ENCODE results near the gene AKAP13. TPM values are rescaled to one million over a fixed set of nuclear protein-coding genes. Genes with fewer than 3 reads are reported as not detected.
A peak's percentile ranks its signal among the peaks of the same experiment; 100 is the strongest.

Gene AKAP13
- total RNA-seq, 1 experiment from 2014 or later: 49.6 TPM

- no peak for DNase-seq
- H3K4me3 Mint-ChIP-seq (ENCODE audit: unreplicated experiment): peak overlapping the region; percentile 21
- BruUV-seq (replicated peaks): no TSS peak
- H3K27ac Mint-ChIP-seq (ENCODE audit: unreplicated experiment): peak overlapping the region; percentile 65
- no peak for TF ChIP-seq CTCF (IDR thresholded peaks at IDR 0.05; ENCODE audit: insufficient read depth in 1 of 2, low read depth in 1 of 2, low read length in 1 of 2, severe bottlenecking in 1 of 2, unreplicated experiment in 1 of 2)
- no peaks in the 10 kb centered on the region for H3K27me3 Mint-ChIP-seq (ENCODE audit: insufficient read depth, unreplicated experiment)
- intact Hi-C loops (cut with micrococcal nuclease; ENCODE audit: unreplicated experiment): loop anchor here (1.0 to 5.0 kb wide), 2 partner anchors 13 to 143 kb away; no protein-coding TSS in a partner anchor
- ChIA-PET CTCF (no interaction called here), POLR2A (interaction anchor here (0.7 kb wide), 1 partner anchor 71 kb away, joined by 3 read pairs; no protein-coding TSS in a partner anchor)
- H3K4me3 ChIP-seq (ENCODE audit: low read depth, low read length): no peak overlapping the region
- H3K9me3 ChIP-seq: no peaks in the 10 kb centered on the region
- peaks cover 24% of the 10 kb centered on the region for H3K4me1 Mint-ChIP-seq (ENCODE audit: low read depth, unreplicated experiment)
- no peaks in the 10 kb centered on the region for H3K9me3 Mint-ChIP-seq (ENCODE audit: unreplicated experiment)
- H3K4me1 ChIP-seq: peaks cover 44% of the 10 kb centered on the region
- no peaks in the 10 kb centered on the region for H3K27me3 ChIP-seq (replicated peaks; ENCODE audit: control insufficient read depth, insufficient read depth, low read length)
- H3K36me3 ChIP-seq (ENCODE audit: control insufficient read depth, insufficient read depth, low read length): no peaks in the 10 kb centered on the region
- no peaks in the 10 kb centered on the region for H3K36me3 Mint-ChIP-seq (ENCODE audit: insufficient read depth, unreplicated experiment)
Measured at GRCh38 chr15:85564686-85565085, 184.3 kb downstream of the AKAP13 start.

DNA sequence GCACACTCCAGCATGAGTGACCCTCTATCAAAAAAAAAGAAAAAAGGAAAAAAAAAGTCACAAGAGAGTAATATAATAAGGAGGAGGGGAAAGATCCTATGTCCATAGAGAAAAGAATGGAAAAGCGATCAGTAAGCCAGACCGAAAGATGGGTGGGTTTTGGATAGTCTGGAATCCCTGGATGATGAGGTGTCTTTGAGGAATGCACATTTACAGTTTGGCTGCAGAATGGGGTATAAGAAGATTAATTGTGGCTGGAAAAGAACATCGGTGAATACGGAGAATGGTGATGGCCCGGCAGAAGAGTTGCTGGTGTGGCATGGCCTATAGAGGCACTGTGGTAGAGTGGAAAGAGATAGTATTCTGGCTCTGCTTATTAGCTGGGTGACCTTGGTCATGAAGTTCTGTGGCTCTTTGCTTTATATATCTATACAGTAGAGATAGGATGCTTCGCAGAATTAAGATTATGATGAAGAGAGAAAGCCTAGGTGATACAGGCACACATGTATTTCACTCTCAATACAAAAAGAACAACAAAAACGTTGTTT lies 187.9 kb downstream of the AKAP13 start:
- H3K27ac Mint-ChIP-seq (ENCODE audit: unreplicated experiment): no peak overlapping the region
- no TSS peak for BruUV-seq (replicated peaks)
- Histone ChIP-seq H3K4me3 (ENCODE audit: low read depth, low read length) (no peak overlapping the region), H3K36me3 (ENCODE audit: control insufficient read depth, insufficient read depth, low read length) (no peaks in the 10 kb centered on the region), H3K9me3 (no peaks in the 10 kb centered on the region), H3K4me1 (peaks cover 37% of the 10 kb centered on the region), H3K27me3 (replicated peaks; ENCODE audit: control insufficient read depth, insufficient read depth, low read length) (no peaks in the 10 kb centered on the region)
- no peak for DNase-seq
- POLR2A ChIA-PET: interaction anchor here (0.6 kb wide), 1 partner anchor 188 kb away, joined by 7 read pairs; the partner anchor contains the start of gene AKAP13
- H3K4me1 Mint-ChIP-seq (ENCODE audit: low read depth, unreplicated experiment): peaks cover 51% of the 10 kb centered on the region
- CTCF ChIA-PET: no interaction called here
- no peaks in the 10 kb centered on the region for H3K9me3 Mint-ChIP-seq (ENCODE audit: unreplicated experiment)
- no peaks in the 10 kb centered on the region for H3K36me3 Mint-ChIP-seq (ENCODE audit: insufficient read depth, unreplicated experiment)
- no peaks in the 10 kb centered on the region for H3K27me3 Mint-ChIP-seq (ENCODE audit: insufficient read depth, unreplicated experiment)
- no peak overlapping the region for H3K4me3 Mint-ChIP-seq (ENCODE audit: unreplicated experiment)
- TF ChIP-seq CTCF (IDR thresholded peaks at IDR 0.05; ENCODE audit: insufficient read depth in 1 of 2, low read depth in 1 of 2, low read length in 1 of 2, severe bottlenecking in 1 of 2, unreplicated experiment in 1 of 2): no peak
- intact Hi-C loops (cut with micrococcal nuclease; ENCODE audit: unreplicated experiment): no loop called here

GRCh38 chr15:85570336-85570735 lies 189.9 kb downstream of the AKAP13 start:
- Mint-ChIP-seq H3K4me3 (ENCODE audit: unreplicated experiment) (no peak overlapping the region), H3K4me1 (ENCODE audit: low read depth, unreplicated experiment) (peaks cover 39% of the 10 kb centered on the region), H3K9me3 (ENCODE audit: unreplicated experiment) (no peaks in the 10 kb centered on the region), H3K27me3 (ENCODE audit: insufficient read depth, unreplicated experiment) (no peaks in the 10 kb centered on the region), H3K36me3 (ENCODE audit: insufficient read depth, unreplicated experiment) (no peaks in the 10 kb centered on the region), H3K27ac (ENCODE audit: unreplicated experiment) (no peak overlapping the region)
- Histone ChIP-seq H3K4me1 (peaks cover 21% of the 10 kb centered on the region), H3K4me3 (ENCODE audit: low read depth, low read length) (no peak overlapping the region), H3K27me3 (replicated peaks; ENCODE audit: control insufficient read depth, insufficient read depth, low read length) (no peaks in the 10 kb centered on the region), H3K36me3 (ENCODE audit: control insufficient read depth, insufficient read depth, low read length) (no peaks in the 10 kb centered on the region), H3K9me3 (no peaks in the 10 kb centered on the region)
- DNase-seq: no peak
- ChIA-PET POLR2A (interaction anchor here (0.6 kb wide), 1 partner anchor 19 kb away, joined by 3 read pairs; no protein-coding TSS in a partner anchor), CTCF (no interaction called here)
- TF ChIP-seq CTCF (IDR thresholded peaks at IDR 0.05; ENCODE audit: insufficient read depth in 1 of 2, low read depth in 1 of 2, low read length in 1 of 2, severe bottlenecking in 1 of 2, unreplicated experiment in 1 of 2): no peak
- intact Hi-C loops (cut with micrococcal nuclease; ENCODE audit: unreplicated experiment): no loop called here
- no TSS peak for BruUV-seq (replicated peaks)
